GM18870 (cell line): ENCODE data around the gene SYNDIG1.

Source experiments
- ATAC-seq: cut with Tn5 transposase; IDR thresholded peaks from one replicate; pipeline ENCODE4 v1.9.1; 2021; ENCODE audit warnings: moderate library complexity; ENCODE audit not compliant: unreplicated experiment

Gene SYNDIG1

GRCh38 chr20:24686156-24686555 is 216.7 kb downstream of the SYNDIG1 start:
- ATAC-seq: no peak

- ATAC-seq: no peak
Measured at GRCh38 chr20:24690408-24690807, 221.0 kb downstream of the SYNDIG1 start.

DNA sequence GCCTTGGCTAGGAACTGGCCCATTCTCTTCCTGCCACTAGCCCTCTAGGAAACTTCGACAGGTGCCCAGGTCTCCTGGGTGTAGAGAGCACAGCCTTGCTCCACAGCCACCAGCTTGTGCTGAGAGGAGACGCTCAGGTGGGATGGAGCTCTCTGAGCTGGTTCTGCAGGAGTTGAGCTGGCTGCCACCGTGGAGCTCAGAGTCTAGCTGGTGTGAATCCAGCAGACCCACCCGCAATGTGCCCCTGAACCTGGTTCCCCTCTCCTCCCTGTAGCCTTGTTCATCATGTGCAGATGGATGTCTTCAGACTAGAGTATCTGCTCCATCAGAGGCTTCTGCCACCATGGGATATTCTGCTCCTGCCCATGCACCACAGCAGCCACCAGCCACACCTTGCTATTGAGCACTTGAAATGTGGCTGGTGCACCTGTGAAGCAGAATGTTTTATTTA is 222.5 kb downstream of the SYNDIG1 start:
- ATAC-seq: no peak

- no peak for ATAC-seq
Measured at GRCh38 chr20:24692446-24693200, 223.2 kb downstream of the SYNDIG1 start.

DNA sequence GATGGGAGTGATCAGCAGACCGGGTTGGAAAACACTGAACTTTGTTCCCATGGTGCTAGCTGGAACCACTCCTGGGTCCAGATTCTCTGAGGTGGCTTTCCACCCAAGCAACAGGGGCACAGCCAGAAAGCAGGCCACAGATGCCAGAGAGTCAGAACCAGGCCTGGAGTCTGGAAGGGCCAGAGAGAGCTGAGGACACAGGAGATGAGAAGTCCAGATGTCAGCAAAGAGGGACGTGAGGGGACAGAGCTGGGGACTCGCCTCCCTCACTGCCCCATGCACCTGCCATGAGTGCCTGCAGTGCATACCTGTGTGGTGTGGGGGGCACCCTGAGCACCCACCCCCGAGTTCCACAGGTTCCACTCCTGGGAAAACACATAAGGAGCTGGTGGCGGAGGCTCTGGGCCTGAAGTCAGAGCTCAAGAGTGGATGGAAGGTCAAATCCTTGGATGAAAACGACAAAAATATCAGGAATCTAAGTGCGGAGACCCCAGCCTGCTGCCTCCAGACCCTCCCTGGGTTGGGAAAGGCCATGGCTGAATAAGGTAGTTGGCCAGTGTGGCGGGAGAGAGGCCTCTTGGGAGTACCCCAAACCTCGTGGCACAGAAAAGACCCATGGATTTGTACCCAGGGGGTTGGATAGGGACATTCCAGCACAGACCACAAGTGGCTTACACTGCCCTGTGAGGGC is 224.2 kb downstream of the SYNDIG1 start:
- ATAC-seq: no peak

DNA sequence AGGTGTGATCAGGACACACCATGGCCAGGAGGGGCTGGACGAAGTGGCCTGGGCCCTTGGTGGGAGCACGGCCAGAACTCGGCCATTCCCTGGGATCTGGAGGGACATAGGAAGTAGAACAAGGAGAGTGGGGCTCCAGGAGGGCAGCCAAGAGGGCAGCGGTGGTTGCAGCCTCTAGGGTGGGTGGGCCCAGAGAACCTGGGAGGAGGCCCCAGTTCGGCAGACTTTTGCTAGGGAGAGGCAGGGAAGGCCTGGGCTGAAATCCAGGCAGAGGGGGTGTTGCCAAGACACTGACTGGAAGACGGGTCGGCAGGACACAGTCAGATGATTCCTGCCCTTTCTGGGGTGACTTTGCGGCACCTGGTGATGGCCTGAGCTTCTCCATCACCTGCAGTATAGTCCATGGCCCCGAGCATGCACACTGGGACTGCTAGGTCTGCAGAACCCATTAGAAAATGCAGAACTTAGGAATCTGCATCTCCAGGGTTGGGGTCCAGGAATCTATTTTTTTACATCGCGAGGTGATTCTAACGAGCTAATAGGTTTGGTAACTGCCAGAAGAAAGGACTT is 224.8 kb downstream of the SYNDIG1 start:
- ATAC-seq: no peak

DNA sequence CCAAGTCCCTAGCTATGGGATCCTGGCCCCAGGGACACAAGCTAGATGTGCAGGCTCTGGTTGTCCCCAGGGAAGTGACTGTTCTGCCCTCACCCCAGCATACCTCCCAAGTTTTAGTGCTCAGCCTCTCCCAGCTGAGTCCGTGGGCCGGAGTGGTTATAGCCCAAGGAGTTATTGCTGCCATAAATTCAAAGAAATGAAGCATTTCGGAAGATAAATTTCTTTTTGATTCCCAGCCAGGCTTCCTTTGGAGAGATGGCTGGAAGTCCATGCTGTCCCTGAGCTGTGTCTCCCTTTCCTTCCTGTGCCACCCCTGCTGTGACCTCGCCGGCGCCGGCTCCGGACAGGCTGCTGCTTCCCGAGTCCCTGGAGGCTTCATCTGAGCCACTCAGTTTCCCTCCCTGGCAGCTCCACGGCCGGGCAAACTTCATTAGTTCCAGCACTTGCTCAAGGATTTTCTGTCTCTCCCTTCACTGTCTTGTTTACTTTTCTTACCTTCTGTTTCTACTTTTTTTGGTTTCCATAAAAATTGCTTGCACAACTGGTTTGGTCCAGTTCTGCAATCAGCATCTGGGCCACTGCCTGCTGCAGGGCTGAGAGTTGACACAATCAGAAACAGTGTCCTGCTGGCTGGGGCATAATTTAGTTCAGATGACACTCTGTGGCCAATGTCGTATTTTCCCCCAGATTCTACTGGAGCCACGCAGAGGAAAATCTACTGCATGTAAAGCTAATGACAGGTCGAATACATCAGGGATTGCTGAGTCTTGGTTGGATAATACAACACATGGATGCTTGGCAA is 225.5 kb downstream of the SYNDIG1 start:
- ATAC-seq: no peak

GRCh38 chr20:24695529-24696225 is 226.2 kb downstream of the SYNDIG1 start:
- ATAC-seq: no peak

DNA sequence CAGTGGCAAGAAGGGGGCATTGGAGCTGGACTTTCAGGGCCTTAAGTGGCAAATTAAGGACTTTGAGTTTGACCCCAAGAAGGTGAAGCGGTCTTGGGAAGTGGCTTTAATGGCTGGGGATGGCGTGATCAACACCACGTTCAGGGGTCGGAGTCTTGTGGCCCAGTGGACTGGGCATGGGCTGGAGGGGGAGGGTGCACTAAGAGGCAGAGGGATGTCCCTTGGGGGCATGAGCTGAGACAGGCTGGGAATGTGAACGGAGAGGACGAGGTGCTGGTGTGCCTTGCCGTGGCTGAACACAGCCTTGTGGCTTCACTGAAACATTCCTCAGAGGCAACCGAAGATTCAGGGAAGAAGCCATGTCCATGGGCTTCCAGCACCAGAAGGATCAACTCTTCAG is 227.0 kb downstream of the SYNDIG1 start:
- no peak for ATAC-seq

GRCh38 chr20:24697411-24697810 is 228.0 kb downstream of the SYNDIG1 start:
- no peak for ATAC-seq

DNA sequence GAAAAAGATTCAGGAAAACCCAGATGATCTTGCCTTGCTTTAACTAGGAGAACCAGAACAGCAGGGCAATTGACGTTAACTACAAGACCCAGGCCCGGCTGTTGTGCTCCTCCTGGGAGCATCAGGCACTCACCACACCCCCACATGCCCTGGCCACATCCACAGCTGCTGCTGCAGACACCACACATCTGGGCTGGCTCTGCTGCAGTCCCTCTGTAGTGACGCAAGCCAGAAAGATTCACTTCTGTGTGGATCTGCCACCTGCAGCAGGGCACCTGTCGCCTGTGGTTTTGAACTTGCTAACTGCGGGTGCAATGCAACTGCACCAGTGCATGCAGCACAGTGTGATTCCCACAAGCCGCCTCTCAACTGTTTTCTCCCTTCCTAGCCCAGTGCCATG is 228.8 kb downstream of the SYNDIG1 start:
- ATAC-seq: no peak

GRCh38 chr20:24698706-24699206 is 229.3 kb downstream of the SYNDIG1 start:
- no peak for ATAC-seq

- ATAC-seq: no peak
Measured at GRCh38 chr20:24699321-24700165, 230.1 kb downstream of the SYNDIG1 start.

DNA sequence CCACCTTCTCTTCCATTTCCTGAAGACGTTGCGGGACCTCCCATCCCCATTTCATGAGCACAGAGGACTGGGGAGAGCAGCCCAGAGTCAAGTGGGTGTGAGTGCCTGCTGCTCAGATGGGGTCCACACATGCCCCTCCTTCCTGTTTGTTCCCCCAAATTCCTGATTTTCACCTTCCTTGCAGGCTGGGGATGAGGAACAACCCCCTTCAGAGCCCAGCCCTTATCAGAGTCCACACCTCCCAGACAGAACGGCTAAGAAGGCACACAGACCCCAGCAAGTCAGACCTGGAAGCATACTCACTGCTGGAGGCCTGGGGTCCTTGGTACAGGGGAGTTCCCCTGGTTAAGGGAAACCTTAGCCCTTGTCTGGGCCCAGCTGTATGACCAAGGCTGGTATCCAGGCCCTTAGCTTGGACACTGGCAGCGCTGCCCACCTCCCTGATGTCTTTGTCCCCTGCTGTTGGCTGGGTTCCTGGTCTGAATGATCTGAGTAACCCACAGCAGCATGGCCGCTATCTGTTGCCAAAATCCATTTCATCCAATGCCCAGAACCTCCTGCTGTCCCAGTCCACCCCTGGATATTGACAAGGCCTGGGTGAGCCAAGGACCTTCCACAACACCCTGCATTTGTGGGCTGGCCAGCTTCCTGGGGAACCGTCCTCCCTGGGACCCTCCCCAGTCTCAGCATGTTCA is 230.9 kb downstream of the SYNDIG1 start:
- no peak for ATAC-seq

DNA sequence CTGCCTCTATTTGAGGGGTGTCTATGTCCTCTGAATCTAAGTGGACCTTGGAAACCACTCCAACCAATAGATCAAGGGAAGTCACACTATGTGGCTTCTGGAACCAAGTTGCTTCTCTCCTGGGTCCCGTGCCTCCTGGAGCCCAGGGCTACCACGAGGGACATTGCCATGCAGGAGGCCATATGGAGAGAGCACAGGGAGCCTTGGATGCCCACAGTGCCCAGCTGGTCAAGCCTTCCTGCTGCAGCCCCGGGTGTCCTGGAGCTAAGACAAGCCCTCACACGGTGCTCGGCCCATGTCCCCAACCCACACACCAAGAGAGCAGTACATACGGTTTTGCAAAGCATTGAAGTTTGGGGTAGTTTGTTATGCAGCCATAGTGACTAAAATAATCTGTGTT is 231.6 kb downstream of the SYNDIG1 start:
- ATAC-seq: no peak

GRCh38 chr20:24701668-24702067 is 232.2 kb downstream of the SYNDIG1 start:
- no peak for ATAC-seq

DNA sequence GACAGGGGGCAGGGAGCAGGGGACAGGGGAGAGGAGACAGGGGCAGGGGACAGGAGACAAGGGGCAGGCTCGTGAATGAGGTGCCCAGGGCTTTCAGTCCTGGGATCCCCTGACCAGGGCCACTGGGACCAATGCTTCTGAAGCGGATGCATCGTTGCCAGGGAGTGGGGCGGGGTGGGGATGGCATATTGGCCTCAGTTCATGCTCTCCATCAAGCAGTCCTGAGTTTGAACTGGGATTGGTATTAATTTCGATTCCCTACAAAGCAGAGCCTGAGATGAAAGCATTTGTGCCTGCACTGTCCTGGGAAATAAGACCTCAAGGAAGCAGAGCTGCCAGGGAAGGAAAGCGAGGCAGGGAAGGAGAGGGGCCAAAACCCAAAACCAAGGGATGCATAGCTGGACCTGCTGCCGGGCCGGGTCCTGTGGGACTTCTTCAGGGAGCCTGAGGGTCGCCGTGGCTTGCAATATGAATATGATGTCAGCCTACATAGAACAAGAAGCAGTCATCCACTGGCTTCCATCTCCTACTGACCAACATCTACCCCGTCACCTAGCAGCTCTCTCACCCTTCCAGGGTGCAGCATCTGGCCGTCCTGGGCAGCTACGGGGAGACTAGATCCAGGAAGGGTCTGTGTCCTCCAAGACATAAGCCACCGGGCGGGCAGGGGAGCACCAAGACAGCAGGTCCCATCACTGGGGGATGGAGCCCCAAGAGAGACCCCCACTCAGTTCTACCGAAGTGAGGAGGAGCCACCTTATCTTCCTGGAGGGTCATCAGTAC is 233.3 kb downstream of the SYNDIG1 start:
- no peak for ATAC-seq

DNA sequence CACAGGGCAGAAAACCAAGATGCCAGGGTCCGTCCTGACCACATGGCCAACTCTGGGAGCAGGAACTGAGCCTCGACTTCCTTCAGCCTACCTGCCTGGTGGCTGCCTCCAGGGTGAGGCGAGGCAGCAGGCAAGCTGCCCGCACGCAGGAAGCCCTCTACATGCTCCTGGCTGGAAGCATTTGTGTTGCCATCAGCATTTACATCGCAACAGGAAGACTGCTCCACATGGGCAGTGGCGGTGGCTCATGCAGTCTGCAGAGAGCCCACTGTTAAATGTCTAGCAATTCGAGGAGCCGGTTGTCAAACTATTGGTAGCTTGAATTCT is 233.8 kb downstream of the SYNDIG1 start:
- ATAC-seq: no peak
